GM12878 (cell line): ENCODE results near the gene RUNX3.

Experiments used
- ASH2L ChIP-seq: fragments of 300-600, 200-600 bp; sonication (generic); IDR thresholded peaks from 2 replicates; pipeline ENCODE4 v1.6.1; 2017; ENCODE audit warnings: low read depth, mild to moderate bottlenecking, borderline replicate concordance
- CEBPB ChIP-seq, 2 experiments: fragments of 150-350 bp in 1 of 2; IDR thresholded peaks; 2 replicates each; pipeline ENCODE4 v1.6.1; 2012 to 2014; ENCODE audit warnings: low read depth in 2 of 2, low read length in 2 of 2, borderline replicate concordance in 1 of 2, inconsistent platforms in 1 of 2
- EP300 ChIP-seq, 2 experiments: fragments of 150-350 bp in 1 of 2; IDR thresholded peaks; 2 replicates each; pipeline ENCODE4 v1.6.1; 2011 to 2012; ENCODE audit warnings: low read depth in 2 of 2, low read length in 2 of 2, borderline replicate concordance in 1 of 2, improper control_type of control experiment in 1 of 2, inconsistent platforms in 1 of 2; ENCODE audit not compliant: control insufficient read depth in 1 of 2
- ESRRA ChIP-seq: IDR thresholded peaks from 2 replicates; pipeline ENCODE4 v1.6.1; 2012; ENCODE audit warnings: mild to moderate bottlenecking, low read length, improper control_type of control experiment
- GABPA ChIP-seq: IDR thresholded peaks from 2 replicates; pipeline ENCODE4 v1.6.1; 2014; ENCODE audit warnings: antibody characterized with exemption, low read depth, mild to moderate bottlenecking, inconsistent platforms
- HDAC6 ChIP-seq: fragments of 200-600 bp; sonication (generic); IDR thresholded peaks from one replicate; pipeline ENCODE4 v1.8.0; 2017; ENCODE audit warnings: antibody characterized with exemption; ENCODE audit not compliant: unreplicated experiment
- POLR2A ChIP-seq: IDR thresholded peaks from 2 replicates; pipeline ENCODE4 v1.6.1; 2011; ENCODE audit warnings: low read depth, mild to moderate bottlenecking, low read length
- YY1 ChIP-seq: IDR thresholded peaks from 2 replicates; pipeline ENCODE4 v1.6.1; 2011; ENCODE audit warnings: low read depth, mild to moderate bottlenecking, low read length
- TF ChIP-seq, protein P1 (sequence below), 3 experiments: IDR thresholded peaks in 2 of 3; conservative IDR thresholded peaks in 1 of 3; 2 replicates each; pipeline ENCODE4 v1.5.1; 2011; ENCODE audit warnings: low read depth in 3 of 3, low read length in 3 of 3, mild to moderate bottlenecking in 3 of 3, control low read depth in 2 of 3, moderate library complexity in 2 of 3, inconsistent platforms in 1 of 3, mixed read lengths in 1 of 3; ENCODE audit not compliant: control insufficient read depth in 2 of 3, insufficient read depth in 1 of 3; ENCODE audit errors: extremely low read depth in 1 of 3
- TF ChIP-seq, protein P2 (sequence below): IDR thresholded peaks from 2 replicates; pipeline ENCODE4 v1.6.1; 2012; ENCODE audit warnings: improper control_type of control experiment, low read depth, low read length; ENCODE audit not compliant: insufficient replicate concordance

DNA sequence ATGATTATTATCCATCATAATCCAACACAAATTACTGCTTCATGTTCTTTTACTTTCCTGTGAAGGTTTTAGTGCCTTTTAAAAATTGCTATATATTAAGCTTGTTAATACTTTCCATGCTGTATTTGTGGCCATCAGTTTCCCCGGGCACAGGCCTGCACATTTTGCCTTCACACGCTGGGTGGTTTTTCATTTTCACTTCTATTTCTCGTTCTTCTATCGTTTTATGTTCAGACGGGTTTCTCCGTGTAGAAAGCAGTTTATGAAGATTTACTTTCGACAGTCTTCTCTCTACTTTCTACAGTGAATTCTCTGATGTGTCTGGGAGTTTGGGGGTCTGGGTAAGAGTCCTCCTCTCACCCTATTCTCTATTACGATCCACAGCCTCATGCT is 9.5 kb downstream of the RUNX3 start:
- TF ChIP-seq, protein P1, sequence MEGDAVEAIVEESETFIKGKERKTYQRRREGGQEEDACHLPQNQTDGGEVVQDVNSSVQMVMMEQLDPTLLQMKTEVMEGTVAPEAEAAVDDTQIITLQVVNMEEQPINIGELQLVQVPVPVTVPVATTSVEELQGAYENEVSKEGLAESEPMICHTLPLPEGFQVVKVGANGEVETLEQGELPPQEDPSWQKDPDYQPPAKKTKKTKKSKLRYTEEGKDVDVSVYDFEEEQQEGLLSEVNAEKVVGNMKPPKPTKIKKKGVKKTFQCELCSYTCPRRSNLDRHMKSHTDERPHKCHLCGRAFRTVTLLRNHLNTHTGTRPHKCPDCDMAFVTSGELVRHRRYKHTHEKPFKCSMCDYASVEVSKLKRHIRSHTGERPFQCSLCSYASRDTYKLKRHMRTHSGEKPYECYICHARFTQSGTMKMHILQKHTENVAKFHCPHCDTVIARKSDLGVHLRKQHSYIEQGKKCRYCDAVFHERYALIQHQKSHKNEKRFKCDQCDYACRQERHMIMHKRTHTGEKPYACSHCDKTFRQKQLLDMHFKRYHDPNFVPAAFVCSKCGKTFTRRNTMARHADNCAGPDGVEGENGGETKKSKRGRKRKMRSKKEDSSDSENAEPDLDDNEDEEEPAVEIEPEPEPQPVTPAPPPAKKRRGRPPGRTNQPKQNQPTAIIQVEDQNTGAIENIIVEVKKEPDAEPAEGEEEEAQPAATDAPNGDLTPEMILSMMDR (IDR thresholded peaks at IDR 0.05 in 2 of 3, conservative IDR thresholded peaks at IDR 0.05 in 1 of 3; ENCODE audit: control insufficient read depth in 2 of 3, extremely low read depth in 1 of 3, insufficient read depth in 1 of 3, low read depth in 3 of 3, low read length in 3 of 3) = no peak
- TF ChIP-seq EP300 (IDR thresholded peaks at IDR 0.05; ENCODE audit: borderline replicate concordance in 1 of 2, control insufficient read depth in 1 of 2, low read depth in 2 of 2, low read length in 2 of 2) = no peak
- TF ChIP-seq HDAC6 = no peak
- TF ChIP-seq GABPA = no peak
- no peak for TF ChIP-seq ASH2L
- no peak for TF ChIP-seq POLR2A
- no peak for TF ChIP-seq YY1
- TF ChIP-seq CEBPB (IDR thresholded peaks at IDR 0.05; ENCODE audit: borderline replicate concordance in 1 of 2, low read depth in 2 of 2, low read length in 2 of 2) = no peak
- TF ChIP-seq, protein P2, sequence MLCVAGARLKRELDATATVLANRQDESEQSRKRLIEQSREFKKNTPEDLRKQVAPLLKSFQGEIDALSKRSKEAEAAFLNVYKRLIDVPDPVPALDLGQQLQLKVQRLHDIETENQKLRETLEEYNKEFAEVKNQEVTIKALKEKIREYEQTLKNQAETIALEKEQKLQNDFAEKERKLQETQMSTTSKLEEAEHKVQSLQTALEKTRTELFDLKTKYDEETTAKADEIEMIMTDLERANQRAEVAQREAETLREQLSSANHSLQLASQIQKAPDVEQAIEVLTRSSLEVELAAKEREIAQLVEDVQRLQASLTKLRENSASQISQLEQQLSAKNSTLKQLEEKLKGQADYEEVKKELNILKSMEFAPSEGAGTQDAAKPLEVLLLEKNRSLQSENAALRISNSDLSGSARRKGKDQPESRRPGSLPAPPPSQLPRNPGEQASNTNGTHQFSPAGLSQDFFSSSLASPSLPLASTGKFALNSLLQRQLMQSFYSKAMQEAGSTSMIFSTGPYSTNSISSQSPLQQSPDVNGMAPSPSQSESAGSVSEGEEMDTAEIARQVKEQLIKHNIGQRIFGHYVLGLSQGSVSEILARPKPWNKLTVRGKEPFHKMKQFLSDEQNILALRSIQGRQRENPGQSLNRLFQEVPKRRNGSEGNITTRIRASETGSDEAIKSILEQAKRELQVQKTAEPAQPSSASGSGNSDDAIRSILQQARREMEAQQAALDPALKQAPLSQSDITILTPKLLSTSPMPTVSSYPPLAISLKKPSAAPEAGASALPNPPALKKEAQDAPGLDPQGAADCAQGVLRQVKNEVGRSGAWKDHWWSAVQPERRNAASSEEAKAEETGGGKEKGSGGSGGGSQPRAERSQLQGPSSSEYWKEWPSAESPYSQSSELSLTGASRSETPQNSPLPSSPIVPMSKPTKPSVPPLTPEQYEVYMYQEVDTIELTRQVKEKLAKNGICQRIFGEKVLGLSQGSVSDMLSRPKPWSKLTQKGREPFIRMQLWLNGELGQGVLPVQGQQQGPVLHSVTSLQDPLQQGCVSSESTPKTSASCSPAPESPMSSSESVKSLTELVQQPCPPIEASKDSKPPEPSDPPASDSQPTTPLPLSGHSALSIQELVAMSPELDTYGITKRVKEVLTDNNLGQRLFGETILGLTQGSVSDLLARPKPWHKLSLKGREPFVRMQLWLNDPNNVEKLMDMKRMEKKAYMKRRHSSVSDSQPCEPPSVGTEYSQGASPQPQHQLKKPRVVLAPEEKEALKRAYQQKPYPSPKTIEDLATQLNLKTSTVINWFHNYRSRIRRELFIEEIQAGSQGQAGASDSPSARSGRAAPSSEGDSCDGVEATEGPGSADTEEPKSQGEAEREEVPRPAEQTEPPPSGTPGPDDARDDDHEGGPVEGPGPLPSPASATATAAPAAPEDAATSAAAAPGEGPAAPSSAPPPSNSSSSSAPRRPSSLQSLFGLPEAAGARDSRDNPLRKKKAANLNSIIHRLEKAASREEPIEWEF = no peak
- no peak for TF ChIP-seq ESRRA
